Common myeloid progenitor, CD34-positive (primary cell): ENCODE data around the gene SPEG.
A peak's percentile ranks its signal among the peaks of the same experiment; 100 is the strongest.

Source experiments
- CTCF ChIA-PET: fragments of 350-600 bp; sonication (Branson Sonifier 250); formaldehyde crosslinking; loops from one replicate; lab custom pipeline; 2021; ENCODE audit warnings: antibody characterized with exemption; lab: Charles Lee
- POLR2A ChIA-PET: fragments of 350-600 bp; sonication (Branson Sonifier 250); formaldehyde crosslinking; loops from one replicate; lab custom pipeline; 2021; ENCODE audit warnings: antibody characterized with exemption; lab: Charles Lee
- DNase-seq, 3 donors: peaks; one replicate each; pipeline versions ENCODE4 v3.0.0 to v3.0.0-alpha.2; 2013
- H3K27ac ChIP-seq, 2 experiments: 1 replicate in 1 of 2; 2 replicates in 1 of 2; pipeline ENCODE4 v1.7.0; 2013; ENCODE audit warnings: inconsistent platforms in 2 of 2, low read length in 2 of 2, mild to moderate bottlenecking in 2 of 2, low read depth in 1 of 2, moderate library complexity in 1 of 2; ENCODE audit not compliant: severe bottlenecking in 2 of 2, insufficient read depth in 1 of 2, poor library complexity in 1 of 2
- H3K27me3 ChIP-seq, 5 experiments: replicated peaks in 2 of 5; 1 replicate in 3 of 5; 2 replicates in 2 of 5; pipeline versions ENCODE4 v1.6.1 to v1.7.0; 2013; ENCODE audit warnings: low read length in 4 of 5, mild to moderate bottlenecking in 2 of 5, moderate library complexity in 2 of 5, inconsistent platforms in 1 of 5; ENCODE audit not compliant: insufficient read depth in 5 of 5, control insufficient read depth in 4 of 5
- H3K36me3 ChIP-seq, 4 experiments: 1 replicate in 2 of 4; 2 replicates in 2 of 4; pipeline versions ENCODE4 v1.6.1 to v1.7.0; 2013; ENCODE audit warnings: low read length in 3 of 4, control low read depth in 1 of 4, mild to moderate bottlenecking in 1 of 4; ENCODE audit not compliant: control insufficient read depth in 4 of 4, insufficient read depth in 4 of 4
- H3K4me1 ChIP-seq, 4 experiments: 1 replicate in 3 of 4; 2 replicates in 1 of 4; pipeline versions ENCODE4 v1.6.1 to v1.7.1; 2013; ENCODE audit warnings: low read length in 3 of 4, mild to moderate bottlenecking in 3 of 4, control low read depth in 1 of 4, inconsistent platforms in 1 of 4, moderate library complexity in 1 of 4; ENCODE audit not compliant: control insufficient read depth in 4 of 4, insufficient read depth in 4 of 4; ENCODE audit errors: control extremely low read depth in 1 of 4
- H3K4me3 ChIP-seq, 7 experiments: 1 replicate in 4 of 7; 2 replicates in 3 of 7; pipeline versions ENCODE4 v1.5.1 to v1.7.0; 2013; ENCODE audit warnings: mild to moderate bottlenecking in 7 of 7, low read length in 6 of 7, moderate library complexity in 6 of 7, inconsistent platforms in 2 of 7, low read depth in 2 of 7, control low read depth in 1 of 7; ENCODE audit not compliant: insufficient read depth in 4 of 7, control insufficient read depth in 1 of 7; ENCODE audit errors: extremely low read depth in 1 of 7
- H3K9me3 ChIP-seq, 5 experiments: 1 replicate in 4 of 5; 2 replicates in 1 of 5; pipeline versions ENCODE4 v1.6.1 to v1.7.1; 2013; ENCODE audit warnings: low read length in 4 of 5, mild to moderate bottlenecking in 2 of 5, inconsistent platforms in 1 of 5, low read depth in 1 of 5, moderate library complexity in 1 of 5; ENCODE audit not compliant: control insufficient read depth in 4 of 5, insufficient read depth in 2 of 5; ENCODE audit errors: control extremely low read depth in 1 of 5
- WGBS: methylation state at CpG from one replicate; pipeline ENCODE4 v1.1.5; 2013; ENCODE audit not compliant: insufficient coverage; 5-methylcytosine and 5-hydroxymethylcytosine counted together

The SPEG gene

DNA sequence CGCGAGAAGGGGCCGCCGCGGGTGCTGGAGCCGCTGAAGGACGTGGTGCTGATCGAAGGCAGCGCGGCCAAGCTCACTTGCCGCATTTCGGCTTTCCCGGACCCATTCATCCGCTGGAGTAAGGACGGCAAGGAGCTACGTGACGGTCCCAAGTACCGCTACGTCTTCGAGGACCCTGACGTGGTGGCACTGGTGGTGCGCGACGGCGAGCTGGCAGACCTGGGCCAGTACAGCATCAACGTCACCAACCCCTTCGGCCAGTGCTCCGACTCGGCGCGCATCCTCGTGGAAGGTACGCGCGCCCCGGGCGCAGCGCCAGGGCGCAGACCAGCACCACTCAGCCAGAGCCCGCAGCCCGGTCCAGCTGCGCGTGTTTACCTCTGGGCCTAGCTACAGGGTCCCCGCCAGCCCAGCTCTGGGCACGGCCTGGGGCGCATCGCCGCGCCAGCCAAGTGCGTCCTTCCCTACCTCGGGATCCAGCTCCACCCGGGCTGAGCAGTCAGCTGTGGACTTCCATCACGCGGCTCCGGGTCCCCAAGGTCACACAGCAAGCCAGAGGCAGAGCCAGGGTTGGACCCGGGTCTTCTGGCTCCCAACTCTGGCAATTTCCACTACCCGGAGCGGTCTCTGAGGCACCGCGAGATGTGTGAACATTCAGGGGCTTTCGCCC lies 62.3 kb downstream of the SPEG start:
- no peak overlapping the region for H3K27ac ChIP-seq
- H3K27me3 ChIP-seq: peaks cover 0 to 64% (median 28%) of the 10 kb centered on the region in 5 experiments
- peak overlapping the region in 4 of 7 experiments; percentile 21 to 83 (median 39) for H3K4me3 ChIP-seq
- 5% methylated on average over 61 of the region's 61 CpGs for WGBS
- H3K36me3 ChIP-seq: no peaks in the 10 kb centered on the region
- POLR2A ChIA-PET: interaction anchor here (0.7 kb wide), 1 partner anchor 32 kb away, joined by 4 read pairs; no protein-coding TSS in a partner anchor
- H3K4me1 ChIP-seq: peaks cover 4 to 41% (median 26%) of the 10 kb centered on the region in 4 experiments
- H3K9me3 ChIP-seq: no peaks in the 10 kb centered on the region
- CTCF ChIA-PET: interaction anchor here (0.9 to 60.5 kb wide), 4 partner anchors 13 to 27 kb away, joined by 3 to 1724 read pairs (median 42); partner anchors contain the start of genes ASIC4, CHPF and TMEM198
- DNase-seq: no peak

DNA sequence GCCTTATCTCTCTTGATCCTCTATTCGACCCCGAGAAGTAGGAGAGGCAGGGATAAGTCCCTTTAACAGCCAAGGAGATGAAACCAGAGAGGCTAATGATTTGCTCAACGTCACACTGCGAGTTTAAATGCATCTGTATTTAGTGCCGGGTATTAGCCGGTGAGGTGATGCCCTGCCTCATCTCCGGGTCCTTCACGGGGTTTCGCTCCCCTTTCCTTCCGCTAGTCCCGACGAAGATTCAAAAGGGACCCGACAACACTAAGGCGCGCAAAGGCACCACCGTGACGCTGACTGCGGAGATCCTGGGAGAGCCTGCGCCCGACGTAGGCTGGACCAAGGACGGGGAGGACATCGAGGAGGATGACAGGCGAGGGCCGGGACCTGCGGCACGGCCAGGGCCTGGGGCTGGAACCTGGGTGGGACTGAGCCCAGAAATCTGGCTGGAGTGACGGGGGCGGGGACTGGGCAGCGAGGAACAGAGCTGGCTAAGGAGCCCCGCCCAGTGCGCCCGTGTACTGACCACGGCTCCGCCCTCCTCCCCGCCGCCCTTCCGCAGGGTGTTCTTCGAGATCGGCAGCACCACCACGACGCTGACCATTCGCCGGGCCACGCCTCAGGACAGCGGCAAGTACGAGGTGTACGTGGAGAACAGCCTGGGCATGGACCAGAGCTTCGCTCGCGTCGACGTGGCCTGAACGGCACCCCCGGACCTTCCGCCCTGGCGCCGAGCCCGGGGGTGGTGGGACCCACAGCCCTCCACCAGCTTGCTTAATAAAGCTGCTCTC lies 63.0 kb downstream of the SPEG start:
- H3K36me3 ChIP-seq: no peaks in the 10 kb centered on the region
- no peak for DNase-seq
- peak overlapping the region; percentile 44 to 83 (median 76) for H3K4me3 ChIP-seq
- POLR2A ChIA-PET: interaction anchor here (1.5 kb wide), 1 partner anchor 12 kb away, joined by 4 read pairs; no protein-coding TSS in a partner anchor
- no peaks in the 10 kb centered on the region for H3K9me3 ChIP-seq
- WGBS: 2% methylated on average over 52 of the region's 59 CpGs
- CTCF ChIA-PET: interaction anchor here (0.9 to 60.5 kb wide), 6 partner anchors 14 to 108 kb away, joined by 3 to 1724 read pairs (median 6); partner anchors contain the start of genes ASIC4, CHPF and TMEM198
- peaks cover 4 to 41% (median 26%) of the 10 kb centered on the region in 4 experiments for H3K4me1 ChIP-seq
- H3K27me3 ChIP-seq: peaks cover 0 to 57% (median 28%) of the 10 kb centered on the region in 5 experiments
- peak overlapping the region in 1 of 2 experiments; percentile 49 for H3K27ac ChIP-seq

DNA sequence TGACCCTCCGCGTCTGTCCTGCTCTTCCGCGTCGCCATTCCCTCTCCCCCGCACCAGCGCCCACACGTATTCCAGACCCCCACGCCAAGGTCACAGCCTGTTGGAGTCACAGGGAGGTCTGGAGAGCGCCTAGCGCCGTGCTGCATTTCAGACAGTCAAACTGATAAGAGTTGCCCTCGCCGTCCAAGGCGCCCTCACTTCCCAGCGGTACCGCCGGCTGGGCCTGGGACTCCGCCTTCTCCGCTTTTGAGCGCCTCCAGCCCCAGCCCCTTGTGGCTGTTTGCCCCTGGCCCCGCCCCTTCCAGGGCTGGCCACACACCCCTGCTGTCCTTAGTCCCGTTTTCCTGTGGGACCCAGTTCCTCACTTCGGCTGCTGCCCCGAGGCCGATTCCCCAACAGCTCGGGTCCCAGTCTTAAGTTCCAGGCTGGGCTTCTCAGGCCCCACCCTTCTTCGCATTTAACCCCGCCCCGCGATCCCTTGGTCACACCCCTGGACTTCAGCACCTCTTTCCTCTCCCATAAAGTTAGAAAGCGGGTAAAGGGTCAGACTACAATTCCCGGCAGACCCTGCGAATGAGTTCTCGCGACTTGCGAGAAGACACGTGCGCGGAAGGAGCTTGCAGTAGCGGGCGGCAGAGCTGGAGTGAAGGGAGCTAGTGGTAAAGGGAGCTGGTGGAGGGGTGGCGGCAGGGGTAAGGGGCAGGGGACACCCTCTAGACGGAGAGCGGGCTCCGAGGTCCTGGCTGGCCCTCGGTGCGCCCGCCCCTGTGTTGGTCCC lies 63.8 kb downstream of the SPEG start, which contains the start of gene GMPPA:
TSS of gene GMPPA (plus strand) at position 612 of the 778 bp plus-strand sequence. CDS start 1,085 bp downstream, outside the sequence.
- CTCF ChIA-PET: interaction anchor here (0.9 to 60.5 kb wide), 6 partner anchors 10 to 109 kb away, joined by 3 to 1724 read pairs (median 4); partner anchors contain the start of genes ASIC4, CHPF and TMEM198
- peaks cover 0 to 49% (median 28%) of the 10 kb centered on the region in 5 experiments for H3K27me3 ChIP-seq
- H3K4me1 ChIP-seq: peaks cover 4 to 41% (median 26%) of the 10 kb centered on the region in 4 experiments
- POLR2A ChIA-PET: interaction anchor here (1.5 kb wide), 1 partner anchor 12 kb away, joined by 4 read pairs; no protein-coding TSS in a partner anchor
- peak within 1 kb of the TSS; percentile 74 to 88 for H3K27ac ChIP-seq
- under 1% methylated on average over 47 of the region's 49 CpGs for WGBS
- peaks cover 0 to 2% (median 0%) of the 10 kb centered on the region in 4 experiments for H3K36me3 ChIP-seq
- peak within 1 kb of the TSS; percentile 44 to 83 (median 76) for H3K4me3 ChIP-seq
- H3K9me3 ChIP-seq: no peaks in the 10 kb centered on the region
- DNase-seq: peak; percentile 96 to 98 (median 98)

DNA sequence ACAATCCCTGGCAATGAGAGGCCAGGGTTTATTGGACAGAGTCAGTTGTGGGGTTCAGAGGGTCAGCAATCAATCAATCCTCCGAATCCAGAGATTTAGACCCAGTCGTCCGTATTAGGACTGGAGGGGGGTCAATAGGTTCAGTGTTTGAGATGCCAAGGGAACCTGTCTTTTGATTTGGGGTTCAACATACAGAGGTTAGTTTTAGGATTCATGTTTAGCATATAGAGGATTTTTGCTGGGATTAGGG lies 64.3 kb downstream of the SPEG start:
- H3K4me3 ChIP-seq: peak overlapping the region; percentile 44 to 83 (median 76)
- H3K36me3 ChIP-seq: peaks cover 0 to 8% (median 2%) of the 10 kb centered on the region in 4 experiments
- peak overlapping the region; percentile 74 to 88 for H3K27ac ChIP-seq
- H3K27me3 ChIP-seq: peaks cover 0 to 44% (median 28%) of the 10 kb centered on the region in 5 experiments
- WGBS: 0% methylated on average over 3 of the region's 3 CpGs
- no peaks in the 10 kb centered on the region for H3K9me3 ChIP-seq
- DNase-seq: no peak
- POLR2A ChIA-PET: interaction anchor here (1.5 kb wide), 1 partner anchor 11 kb away, joined by 4 read pairs; no protein-coding TSS in a partner anchor
- H3K4me1 ChIP-seq: peaks cover 4 to 41% (median 26%) of the 10 kb centered on the region in 4 experiments
- CTCF ChIA-PET: interaction anchor here (0.9 to 60.5 kb wide), 4 partner anchors 10 to 25 kb away, joined by 4 to 1724 read pairs (median 6); partner anchors contain the start of genes ASIC4, CHPF and TMEM198

DNA sequence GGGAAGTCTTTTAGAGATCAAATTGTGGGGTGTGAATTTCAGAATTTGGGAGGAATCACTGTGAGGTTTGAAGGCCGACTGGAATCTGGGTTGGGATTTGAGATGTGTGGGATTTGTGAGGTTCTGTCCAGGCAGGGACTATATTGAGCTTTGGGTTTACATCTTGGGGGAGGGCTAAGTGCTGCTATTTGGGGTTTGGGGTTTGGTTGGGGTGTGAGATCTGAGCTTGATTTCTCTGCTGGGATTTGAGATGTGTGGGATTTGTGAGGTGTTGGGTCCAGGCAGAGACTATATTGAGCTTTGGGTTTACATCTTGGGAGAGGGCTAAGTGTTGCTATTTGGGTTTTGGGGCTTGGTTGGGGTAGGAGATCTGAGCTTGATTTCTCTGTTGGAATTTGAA lies 64.9 kb downstream of the SPEG start:
- no peak for DNase-seq
- Histone ChIP-seq H3K4me3 (peak overlapping the region in 4 of 7 experiments; percentile 75 to 83 (median 78)), H3K27ac (peak overlapping the region in 1 of 2 experiments; percentile 88), H3K27me3 (peaks cover 0 to 38% (median 26%) of the 10 kb centered on the region in 5 experiments), H3K36me3 (peaks cover 2 to 12% (median 6%) of the 10 kb centered on the region in 4 experiments), H3K4me1 (peaks cover 4 to 41% (median 26%) of the 10 kb centered on the region in 4 experiments), H3K9me3 (no peaks in the 10 kb centered on the region)
- ChIA-PET CTCF (interaction anchor here (2.0 to 60.5 kb wide), 2 partner anchors 11 to 25 kb away, joined by 5 to 1724 read pairs; partner anchors contain the start of genes ASIC4, CHPF and TMEM198), POLR2A (no interaction called here)
- 90% methylated on average over 1 of the region's 1 CpG for WGBS

DNA sequence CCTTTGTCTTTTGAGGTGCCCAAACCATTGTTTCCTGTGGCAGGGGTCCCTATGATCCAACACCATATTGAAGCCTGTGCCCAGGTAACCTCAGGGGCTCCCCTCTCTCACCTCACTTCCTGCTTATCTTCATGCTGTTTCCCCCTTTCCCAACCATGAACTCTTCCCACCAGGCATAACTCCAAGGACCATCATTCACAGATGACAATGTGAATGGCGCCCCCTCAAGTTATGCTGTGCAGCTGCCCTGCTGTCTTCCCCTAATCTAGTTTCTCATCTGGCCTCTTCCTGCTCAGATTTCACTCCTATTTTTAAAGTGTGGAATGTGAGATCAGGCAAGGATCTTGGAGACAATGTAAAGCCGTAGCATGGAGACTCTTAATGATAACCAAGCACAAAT lies 65.5 kb downstream of the SPEG start:
- Histone ChIP-seq H3K4me3 (no peak overlapping the region), H3K27ac (peak overlapping the region in 1 of 2 experiments; percentile 88), H3K9me3 (no peaks in the 10 kb centered on the region), H3K27me3 (peaks cover 0 to 33% (median 21%) of the 10 kb centered on the region in 5 experiments), H3K36me3 (peaks cover 3 to 16% (median 9%) of the 10 kb centered on the region in 4 experiments), H3K4me1 (peaks cover 4 to 41% (median 26%) of the 10 kb centered on the region in 4 experiments)
- POLR2A ChIA-PET: no interaction called here
- no peak for DNase-seq
- 83% methylated on average over 1 of the region's 2 CpGs for WGBS
- CTCF ChIA-PET: interaction anchor here (2.0 to 60.5 kb wide), 2 partner anchors 11 to 24 kb away, joined by 5 to 1724 read pairs; partner anchors contain the start of genes ASIC4, CHPF and TMEM198
